ENCODE data around the gene CADPS. TPM values are rescaled to one million over a fixed set of nuclear protein-coding genes. Genes with fewer than 3 reads are reported as not detected.
A peak's percentile ranks its signal among the peaks of the same experiment; 100 is the strongest.

Gene CADPS
- polyA plus RNA-seq, 2 of the 4 experiments (the other 2 are of a cell fraction) = not detected

DNA sequence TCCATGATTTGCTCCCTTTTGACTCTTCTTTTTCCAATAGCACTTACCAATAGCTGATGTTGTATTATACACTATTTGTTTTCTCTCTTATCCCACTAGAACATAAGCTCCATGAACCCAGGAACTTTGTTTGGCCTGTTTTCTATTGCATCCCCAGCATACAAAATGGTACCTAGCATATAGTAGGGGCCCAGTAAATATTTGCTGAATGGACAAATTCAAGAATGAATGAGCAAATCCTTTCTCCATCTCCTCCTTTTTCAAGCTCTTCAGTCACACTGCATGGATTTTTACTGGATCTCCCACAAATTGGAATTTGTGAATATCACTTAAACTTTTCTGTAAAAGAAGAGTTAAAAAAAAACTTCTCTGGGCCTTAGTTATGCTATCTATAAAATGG is 435.2 kb downstream of the CADPS start:
- DNase-seq (ENCODE audit: low read depth in 1 of 2, low spot score in 1 of 2) (no peak), ATAC-seq (no peak), FAIRE-seq (no peak)
- ChIA-PET POLR2A (no interaction called here), CTCF (no interaction called here)
- Histone ChIP-seq H3K27ac (no peak overlapping the region), H3K4me3 (no peak overlapping the region), H3K9me3 (no peaks in the 10 kb centered on the region), H3K4me2 (no peak overlapping the region), H3K4me1 (no peaks in the 10 kb centered on the region)
- TF ChIP-seq MAFK (IDR thresholded peaks at IDR 0.05; ENCODE audit: partially characterized antibody) = peak; percentile 71
- TF ChIP-seq POLR2AphosphoS2 (conservative IDR thresholded peaks at IDR 0.05; ENCODE audit: low read length) = no peak

GRCh38 chr3:62439176-62439813 is 435.9 kb downstream of the CADPS start:
- Histone ChIP-seq H3K4me3 (no peak overlapping the region), H3K4me1 (no peaks in the 10 kb centered on the region), H3K4me2 (no peak overlapping the region), H3K27ac (no peak overlapping the region), H3K9me3 (no peaks in the 10 kb centered on the region)
- ChIA-PET CTCF (no interaction called here), POLR2A (no interaction called here)
- 21% methylated on average over 5 of the region's 5 CpGs for WGBS (ENCODE audit: missing lambda C conversion rate)
- no peak for ATAC-seq
- no peak for FAIRE-seq
- DNase-seq (ENCODE audit: low read depth in 1 of 2, low spot score in 1 of 2) = no peak
- TF ChIP-seq ELK1 (IDR thresholded peaks at IDR 0.05; ENCODE audit: low read depth, low read length) (no peak), CBX2 (IDR thresholded peaks at IDR 0.05; ENCODE audit: borderline replicate concordance, low read depth) (no peak), SMC3 (IDR thresholded peaks at IDR 0.05) (no peak), EHMT2 (IDR thresholded peaks at IDR 0.05; ENCODE audit: low read depth) (no peak), POLR2A (IDR thresholded peaks at IDR 0.05; ENCODE audit: low read length) (no peak), CTCF (IDR thresholded peaks at IDR 0.05) (no peak), NPAS2 (CRISPR knock-in tag; IDR thresholded peaks at IDR 0.05; ENCODE audit: borderline replicate concordance) (no peak), HOXA7 (CRISPR knock-in tag; IDR thresholded peaks at IDR 0.05) (no peak), CBX8 (IDR thresholded peaks at IDR 0.05) (no peak), RAD21 (conservative IDR thresholded peaks at IDR 0.05 in 1 of 2, IDR thresholded peaks at IDR 0.05 in 1 of 2) (no peak)

- Histone ChIP-seq H3K4me1 (no peaks in the 10 kb centered on the region), H3K27ac (no peak overlapping the region), H3K4me3 (no peak overlapping the region), H3K9me3 (no peaks in the 10 kb centered on the region), H3K4me2 (no peak overlapping the region)
- TF ChIP-seq TFCP2L1 (CRISPR knock-in tag; IDR thresholded peaks at IDR 0.05) = no peak
- TF ChIP-seq MAFK (IDR thresholded peaks at IDR 0.05; ENCODE audit: partially characterized antibody) = no peak
- TF ChIP-seq ZSCAN20 (CRISPR knock-in tag; IDR thresholded peaks at IDR 0.05) = no peak
- TF ChIP-seq SMC3 (IDR thresholded peaks at IDR 0.05) = no peak
- TF ChIP-seq EP300 (IDR thresholded peaks at IDR 0.05) = no peak
- TF ChIP-seq JUNB (IDR thresholded peaks at IDR 0.05) = no peak
- TF ChIP-seq CBX2 (IDR thresholded peaks at IDR 0.05; ENCODE audit: borderline replicate concordance, low read depth) = no peak
- no peak for TF ChIP-seq FOSL2 (IDR thresholded peaks at IDR 0.05)
- TF ChIP-seq FOSL2 (CRISPR knock-in tag; IDR thresholded peaks at IDR 0.05) = no peak
- no peak for TF ChIP-seq RARB (CRISPR knock-in tag; IDR thresholded peaks at IDR 0.05)
- no peak for TF ChIP-seq HOXB13 (CRISPR knock-in tag; IDR thresholded peaks at IDR 0.05; ENCODE audit: low read depth)
- TF ChIP-seq, protein P1, sequence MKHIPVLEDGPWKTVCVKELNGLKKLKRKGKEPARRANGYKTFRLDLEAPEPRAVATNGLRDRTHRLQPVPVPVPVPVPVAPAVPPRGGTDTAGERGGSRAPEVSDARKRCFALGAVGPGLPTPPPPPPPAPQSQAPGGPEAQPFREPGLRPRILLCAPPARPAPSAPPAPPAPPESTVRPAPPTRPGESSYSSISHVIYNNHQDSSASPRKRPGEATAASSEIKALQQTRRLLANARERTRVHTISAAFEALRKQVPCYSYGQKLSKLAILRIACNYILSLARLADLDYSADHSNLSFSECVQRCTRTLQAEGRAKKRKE (CRISPR knock-in tag; IDR thresholded peaks at IDR 0.05; ENCODE audit: low read depth) = no peak
- TF ChIP-seq, protein P2, sequence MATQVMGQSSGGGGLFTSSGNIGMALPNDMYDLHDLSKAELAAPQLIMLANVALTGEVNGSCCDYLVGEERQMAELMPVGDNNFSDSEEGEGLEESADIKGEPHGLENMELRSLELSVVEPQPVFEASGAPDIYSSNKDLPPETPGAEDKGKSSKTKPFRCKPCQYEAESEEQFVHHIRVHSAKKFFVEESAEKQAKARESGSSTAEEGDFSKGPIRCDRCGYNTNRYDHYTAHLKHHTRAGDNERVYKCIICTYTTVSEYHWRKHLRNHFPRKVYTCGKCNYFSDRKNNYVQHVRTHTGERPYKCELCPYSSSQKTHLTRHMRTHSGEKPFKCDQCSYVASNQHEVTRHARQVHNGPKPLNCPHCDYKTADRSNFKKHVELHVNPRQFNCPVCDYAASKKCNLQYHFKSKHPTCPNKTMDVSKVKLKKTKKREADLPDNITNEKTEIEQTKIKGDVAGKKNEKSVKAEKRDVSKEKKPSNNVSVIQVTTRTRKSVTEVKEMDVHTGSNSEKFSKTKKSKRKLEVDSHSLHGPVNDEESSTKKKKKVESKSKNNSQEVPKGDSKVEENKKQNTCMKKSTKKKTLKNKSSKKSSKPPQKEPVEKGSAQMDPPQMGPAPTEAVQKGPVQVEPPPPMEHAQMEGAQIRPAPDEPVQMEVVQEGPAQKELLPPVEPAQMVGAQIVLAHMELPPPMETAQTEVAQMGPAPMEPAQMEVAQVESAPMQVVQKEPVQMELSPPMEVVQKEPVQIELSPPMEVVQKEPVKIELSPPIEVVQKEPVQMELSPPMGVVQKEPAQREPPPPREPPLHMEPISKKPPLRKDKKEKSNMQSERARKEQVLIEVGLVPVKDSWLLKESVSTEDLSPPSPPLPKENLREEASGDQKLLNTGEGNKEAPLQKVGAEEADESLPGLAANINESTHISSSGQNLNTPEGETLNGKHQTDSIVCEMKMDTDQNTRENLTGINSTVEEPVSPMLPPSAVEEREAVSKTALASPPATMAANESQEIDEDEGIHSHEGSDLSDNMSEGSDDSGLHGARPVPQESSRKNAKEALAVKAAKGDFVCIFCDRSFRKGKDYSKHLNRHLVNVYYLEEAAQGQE (IDR thresholded peaks at IDR 0.05) = no peak
- no peak for TF ChIP-seq HOXB5 (CRISPR knock-in tag; IDR thresholded peaks at IDR 0.05)
- no peak for TF ChIP-seq ELK1 (IDR thresholded peaks at IDR 0.05; ENCODE audit: low read depth, low read length)
- no peak for TF ChIP-seq NPAS2 (CRISPR knock-in tag; IDR thresholded peaks at IDR 0.05; ENCODE audit: borderline replicate concordance)
- TF ChIP-seq ESRRA (IDR thresholded peaks at IDR 0.05; ENCODE audit: borderline replicate concordance, low read length) = no peak
- TF ChIP-seq HDAC2 (IDR thresholded peaks at IDR 0.05) = no peak
- ChIA-PET CTCF (interaction anchor here (0.6 kb wide), 1 partner anchor 39 kb away, joined by 3 read pairs; no protein-coding TSS in a partner anchor), POLR2A (no interaction called here)
- 7% methylated on average over 7 of the region's 7 CpGs for WGBS (ENCODE audit: missing lambda C conversion rate)
- DNase-seq (ENCODE audit: low read depth in 1 of 2, low spot score in 1 of 2) (no peak), FAIRE-seq (no peak), ATAC-seq (no peak)
Measured at GRCh38 chr3:62436785-62437184, 438.4 kb downstream of the CADPS start.

All from A549 (cell line).